HepG2 (cell line): Measurements from ENCODE around the gene FUT6. TPM values are rescaled to one million over a fixed set of nuclear protein-coding genes. Genes with fewer than 3 reads are reported as not detected.

Experiments used
- ATF3 ChIP-seq: sonication (generic); formaldehyde crosslinking; IDR thresholded peaks from 2 replicates; pipeline ENCODE4 v1.4.0; 2020; ENCODE audit warnings: missing genetic modification reagents
- ATM ChIP-seq: fragments of 450-650 bp; IDR thresholded peaks from 2 replicates; pipeline ENCODE4 v1.7.1; 2017; ENCODE audit warnings: mild to moderate bottlenecking, borderline replicate concordance
- BHLHE40 ChIP-seq: IDR thresholded peaks from 2 replicates; pipeline ENCODE4 v1.6.1; 2011; ENCODE audit warnings: low read length, improper control_type of control experiment
- ETV6 ChIP-seq: sonication (generic); formaldehyde crosslinking; conservative IDR thresholded peaks from 2 replicates; pipeline ENCODE4 v1.4.0; 2020; ENCODE audit warnings: missing genetic modification reagents
- GATAD1 ChIP-seq: IDR thresholded peaks from 2 replicates; pipeline ENCODE4 v1.6.1; 2016; ENCODE audit warnings: missing genetic modification reagents, missing compliant biosample characterization
- HNF4G ChIP-seq, 2 experiments: sonication (generic) in 1 of 2; formaldehyde crosslinking in 1 of 2; IDR thresholded peaks; 2 replicates each; pipeline versions ENCODE4 v1.4.0 to v1.6.1; 2011 to 2020; ENCODE audit warnings: borderline replicate concordance in 2 of 2, low read depth in 2 of 2, mild to moderate bottlenecking in 2 of 2, low read length in 1 of 2, missing genetic modification reagents in 1 of 2, moderate library complexity in 1 of 2
- HNRNPH1 ChIP-seq: fragments of 200-400 bp; formaldehyde crosslinking; optimal IDR thresholded peaks from 2 replicates; pipeline ENCODE3; 2017; ENCODE audit warnings: mild to moderate bottlenecking, low read depth, low read length
- HOXA7 ChIP-seq: sonication (generic); formaldehyde crosslinking; IDR thresholded peaks from 2 replicates; pipeline ENCODE4 v1.8.1; 2022; ENCODE audit warnings: mild to moderate bottlenecking, missing genetic modification reagents, moderate library complexity
- ISX ChIP-seq: sonication (generic); formaldehyde crosslinking; conservative IDR thresholded peaks from 2 replicates; pipeline ENCODE4 v1.5.0; 2020; ENCODE audit warnings: missing genetic modification reagents
- KDM3A ChIP-seq: IDR thresholded peaks from 2 replicates; pipeline ENCODE4 v1.6.1; 2018; ENCODE audit warnings: low read depth, missing compliant biosample characterization
- KLF13 ChIP-seq: sonication (generic); formaldehyde crosslinking; IDR thresholded peaks from 2 replicates; pipeline ENCODE4 v1.4.0; 2020; ENCODE audit warnings: mild to moderate bottlenecking, missing genetic modification reagents
- KMT2A ChIP-seq: sonication (generic); formaldehyde crosslinking; IDR thresholded peaks from 2 replicates; pipeline ENCODE4 v1.4.0; 2020; ENCODE audit warnings: missing genetic modification reagents
- NR2F6 ChIP-seq, 2 experiments: IDR thresholded peaks; 2 replicates each; pipeline ENCODE4 v1.6.1; 2016; ENCODE audit warnings: antibody characterized with exemption in 1 of 2, mild to moderate bottlenecking in 1 of 2
- PHF8 ChIP-seq: sonication (generic); formaldehyde crosslinking; IDR thresholded peaks from 2 replicates; pipeline ENCODE4 v1.5.0; 2020; ENCODE audit warnings: missing genetic modification reagents
- RBFOX2 ChIP-seq: fragments of 200-400 bp; formaldehyde crosslinking; IDR thresholded peaks from 2 replicates; pipeline ENCODE4 v1.6.1; 2017; ENCODE audit warnings: low read depth, mild to moderate bottlenecking, low read length
- SRSF4 ChIP-seq: fragments of 200-400 bp; formaldehyde crosslinking; IDR thresholded peaks from one replicate; pipeline ENCODE4 v1.6.1; 2018; ENCODE audit warnings: mild to moderate bottlenecking, low read depth, low read length, moderate library complexity; ENCODE audit not compliant: poor library complexity, severe bottlenecking
- TCF12 ChIP-seq, 2 experiments: fragments of 450-650 bp in 1 of 2; sonication (generic) in 1 of 2; formaldehyde crosslinking in 1 of 2; IDR thresholded peaks; 2 replicates each; pipeline versions ENCODE4 v1.6.1 to v1.8.0; 2017 to 2022; ENCODE audit warnings: antibody characterized with exemption in 1 of 2, mild to moderate bottlenecking in 1 of 2, missing genetic modification reagents in 1 of 2, moderate library complexity in 1 of 2
- TCF7L2 ChIP-seq: IDR thresholded peaks from 2 replicates; pipeline ENCODE4 v1.6.1; 2011; ENCODE audit warnings: mild to moderate bottlenecking, low read depth, low read length, moderate library complexity
- TRIM22 ChIP-seq: fragments of 450-650 bp; IDR thresholded peaks from 2 replicates; pipeline ENCODE4 v1.6.1; 2017
- YY1 ChIP-seq: IDR thresholded peaks from 2 replicates; pipeline ENCODE4 v1.6.1; 2011; ENCODE audit warnings: low read length, low read depth, moderate library complexity, mild to moderate bottlenecking; ENCODE audit not compliant: insufficient read depth, insufficient replicate concordance
- ZFP36L1 ChIP-seq: sonication (generic); formaldehyde crosslinking; IDR thresholded peaks from 2 replicates; pipeline ENCODE4 v1.8.0; 2022; ENCODE audit warnings: mild to moderate bottlenecking, missing genetic modification reagents, moderate library complexity
- ZFP82 ChIP-seq: sonication (generic); formaldehyde crosslinking; IDR thresholded peaks from 2 replicates; pipeline ENCODE4 v1.5.1; 2020; ENCODE audit warnings: mild to moderate bottlenecking, missing genetic modification reagents, borderline replicate concordance
- ZNF136 ChIP-seq: sonication (generic); formaldehyde crosslinking; IDR thresholded peaks from 2 replicates; pipeline ENCODE4 v1.8.1; 2022; ENCODE audit warnings: low read depth, mild to moderate bottlenecking, moderate library complexity, missing genetic modification reagents
- ZNF24 ChIP-seq: fragments of 450-650 bp; IDR thresholded peaks from 2 replicates; pipeline ENCODE4 v1.6.1; 2017; ENCODE audit warnings: antibody characterized with exemption, mild to moderate bottlenecking
- ZNF333 ChIP-seq: sonication (generic); formaldehyde crosslinking; IDR thresholded peaks from 2 replicates; pipeline ENCODE4 v1.4.0; 2020; ENCODE audit warnings: mild to moderate bottlenecking, missing genetic modification reagents, borderline replicate concordance
- ZNF550 ChIP-seq: sonication (generic); formaldehyde crosslinking; IDR thresholded peaks from 2 replicates; pipeline ENCODE4 v1.4.0; 2020; ENCODE audit warnings: mild to moderate bottlenecking, missing genetic modification reagents, borderline replicate concordance
- ZNF557 ChIP-seq: sonication (generic); formaldehyde crosslinking; IDR thresholded peaks from 2 replicates; pipeline ENCODE4 v1.4.0; 2020; ENCODE audit warnings: missing genetic modification reagents
- polyA plus RNA-seq, 8 experiments: library from polyadenylated mRNA; depleted of rRNA in 3 of 8; stranded (reverse) in 7 of 8; unstranded in 1 of 8; fragments of >200 nt; fragmentation: Illumina TruSeq in 4 of 8; extraction: Trizol in 4 of 8; gene quantifications; 2 replicates each; pipeline versions ENCODE4 v1.2.1 to v1.2.3, GENCODE V29; 2011 to 2016; ENCODE audit warnings: low read depth in 4 of 8, missing spikeins in 1 of 8, mixed read lengths in 1 of 8; ENCODE audit not compliant: insufficient read depth in 1 of 8
- total RNA-seq, 5 experiments: library from RNA; depleted of rRNA; stranded (reverse); fragments of >200 nt; fragmentation: Illumina TruSeq; extraction: Trizol; gene quantifications; 2 replicates each; pipeline ENCODE4 v1.2.3, GENCODE V29; 2016; ENCODE audit warnings: low read depth in 1 of 5

Gene FUT6
- total and polyA plus RNA-seq, 2 of the 13 experiments (the other 11 are each of a cell fraction or from before 2014, with no cell fraction given) = 8.2 to 27.7 TPM

- TF ChIP-seq ZFP82 (CRISPR knock-in tag) (no peak; the same call in 1 of the 2 replicates), ZNF557 (CRISPR knock-in tag) (no peak), HOXA7 (CRISPR knock-in tag) (no peak), NR2F6 (IDR thresholded peaks at IDR 0.05) (no peak), NR2F6 (CRISPR knock-in tag; IDR thresholded peaks at IDR 0.05) (no peak), ISX (CRISPR knock-in tag) (no peak), YY1 (peak; percentile 66), ATM (no peak), TCF7L2 (no peak), ZNF24 (no peak), KLF13 (CRISPR knock-in tag) (no peak), ZNF333 (CRISPR knock-in tag) (peak; percentile 77), PHF8 (CRISPR knock-in tag) (peak; percentile 74), ZNF550 (CRISPR knock-in tag) (no peak), BHLHE40 (peak; percentile 23; the same call in 1 of the 2 replicates), SRSF4 (peak; percentile 60), ZNF136 (CRISPR knock-in tag) (0 out of 2 replicates have a peak, but pooled peaks have one; percentile 48), HNRNPH1 (peak; percentile 72), HNF4G (IDR thresholded peaks at IDR 0.05; ENCODE audit: borderline replicate concordance, low read depth, low read length) (peak; percentile 23; the same call in 1 of the 2 replicates), HNF4G (CRISPR knock-in tag; IDR thresholded peaks at IDR 0.05; ENCODE audit: borderline replicate concordance, low read depth) (peak; percentile 39; the same call in 1 of the 2 replicates), KDM3A (CRISPR knock-in tag) (peak; percentile 91; the same call in 1 of the 2 replicates), TRIM22 (no peak), KMT2A (CRISPR knock-in tag) (peak; percentile 65; the same call in 1 of the 2 replicates), ETV6 (CRISPR knock-in tag) (0 out of 2 replicates have a peak, but pooled peaks have one; percentile 62), ZFP36L1 (0 out of 2 replicates have a peak, but pooled peaks have one; percentile 78), ATF3 (CRISPR knock-in tag) (peak; percentile 90), RBFOX2 (peak; percentile 99), GATAD1 (CRISPR knock-in tag) (peak; percentile 71), TCF12 (IDR thresholded peaks at IDR 0.05) (no peak), TCF12 (CRISPR knock-in tag; IDR thresholded peaks at IDR 0.05) (peak; percentile 95)
These were observed 11.4 kb downstream of the FUT6 start (continued) for GRCh38 chr19:5827891-5828660.
